Thyroid gland (tissue), 4 donors: ENCODE data around the gene LRIT2. TPM values are rescaled to one million over a fixed set of nuclear protein-coding genes. Genes with fewer than 3 reads are reported as not detected.

Experiments
- DNase-seq, 2 donors: peaks; one replicate each; pipeline ENCODE4 v3.0.0-alpha.2; 2019
- H3K27ac ChIP-seq, 3 donors: fragments of 200-600 bp; sonication (generic); 1 replicate in 2 of 3; 2 replicates in 1 of 3; pipeline ENCODE4 v1.5.1; 2016 to 2019; ENCODE audit warnings: mild to moderate bottlenecking in 1 of 3, moderate library complexity in 1 of 3
- H3K27me3 ChIP-seq: fragments of 200-600 bp; sonication (generic); one replicate; pipeline ENCODE4 v1.5.1; 2019
- H3K36me3 ChIP-seq, 2 donors: fragments of 200-600 bp; sonication (generic); one replicate each; pipeline ENCODE4 v1.5.1; 2016 to 2019
- H3K4me1 ChIP-seq, 2 donors: fragments of 200-600 bp; sonication (generic); one replicate each; pipeline ENCODE4 v1.5.1; 2017 to 2019
- H3K4me3 ChIP-seq, 3 donors: fragments of 200-600 bp; sonication (generic); replicated peaks in 1 of 3; 1 replicate in 2 of 3; 2 replicates in 1 of 3; pipeline ENCODE4 v1.5.1; 2016; ENCODE audit warnings: mild to moderate bottlenecking in 1 of 3
- H3K9me3 ChIP-seq: fragments of 200-600 bp; sonication (generic); one replicate; pipeline ENCODE4 v1.5.1; 2017
- POLR2A ChIP-seq, 2 donors: fragments of 450-650 bp; IDR thresholded peaks; one replicate each; pipeline ENCODE4 v1.6.1; 2017; ENCODE audit warnings: antibody characterized with exemption in 2 of 2, mild to moderate bottlenecking in 2 of 2, moderate library complexity in 1 of 2
- WGBS, 2 donors: methylation state at CpG; one replicate each; pipeline ENCODE4 v1.1.5; 2017; 5-methylcytosine and 5-hydroxymethylcytosine counted together
- intact Hi-C: fragments of 100-400 bp; cut with DNase I; formaldehyde crosslinking; loops from one replicate; pipeline ENCODE4 v1.15.1; 2023
- total RNA-seq, 4 donors: library from RNA; depleted of rRNA; stranded (reverse); fragments of >200 nt; gene quantifications; one replicate each; pipeline ENCODE4 v1.2.3, GENCODE V29; 2016
- TF ChIP-seq, protein P1 (sequence below), 6 experiments: fragments of 200-600 bp in 3 of 6; fragments of 450-650 bp in 3 of 6; sonication (generic) in 3 of 6; IDR thresholded peaks; one replicate each; pipeline ENCODE4 v1.5.1; 2016 to 2019; ENCODE audit warnings: antibody characterized with exemption in 6 of 6, mild to moderate bottlenecking in 2 of 6, inconsistent platforms in 1 of 6, moderate library complexity in 1 of 6

Gene LRIT2
- total RNA-seq, 4 donors from 2014 or later: not detected

GRCh38 chr10:84262190-84262956 is 37.0 kb upstream of the LRIT2 start:
- H3K9me3 ChIP-seq: no peaks in the 10 kb centered on the region
- no peaks in the 10 kb centered on the region for H3K36me3 ChIP-seq
- H3K27me3 ChIP-seq: no peaks in the 10 kb centered on the region
- H3K27ac ChIP-seq: no peak overlapping the region
- 83 to 85% methylated on average over 13 of the region's 13 CpGs for WGBS, 2 donors
- TF ChIP-seq POLR2A (IDR thresholded peaks at IDR 0.05): no peak
- TF ChIP-seq, protein P1, sequence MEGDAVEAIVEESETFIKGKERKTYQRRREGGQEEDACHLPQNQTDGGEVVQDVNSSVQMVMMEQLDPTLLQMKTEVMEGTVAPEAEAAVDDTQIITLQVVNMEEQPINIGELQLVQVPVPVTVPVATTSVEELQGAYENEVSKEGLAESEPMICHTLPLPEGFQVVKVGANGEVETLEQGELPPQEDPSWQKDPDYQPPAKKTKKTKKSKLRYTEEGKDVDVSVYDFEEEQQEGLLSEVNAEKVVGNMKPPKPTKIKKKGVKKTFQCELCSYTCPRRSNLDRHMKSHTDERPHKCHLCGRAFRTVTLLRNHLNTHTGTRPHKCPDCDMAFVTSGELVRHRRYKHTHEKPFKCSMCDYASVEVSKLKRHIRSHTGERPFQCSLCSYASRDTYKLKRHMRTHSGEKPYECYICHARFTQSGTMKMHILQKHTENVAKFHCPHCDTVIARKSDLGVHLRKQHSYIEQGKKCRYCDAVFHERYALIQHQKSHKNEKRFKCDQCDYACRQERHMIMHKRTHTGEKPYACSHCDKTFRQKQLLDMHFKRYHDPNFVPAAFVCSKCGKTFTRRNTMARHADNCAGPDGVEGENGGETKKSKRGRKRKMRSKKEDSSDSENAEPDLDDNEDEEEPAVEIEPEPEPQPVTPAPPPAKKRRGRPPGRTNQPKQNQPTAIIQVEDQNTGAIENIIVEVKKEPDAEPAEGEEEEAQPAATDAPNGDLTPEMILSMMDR (IDR thresholded peaks at IDR 0.05): no peak
- intact Hi-C loops: no loop called here
- H3K4me3 ChIP-seq: no peak overlapping the region
- no peak for DNase-seq
- no peaks in the 10 kb centered on the region for H3K4me1 ChIP-seq

DNA sequence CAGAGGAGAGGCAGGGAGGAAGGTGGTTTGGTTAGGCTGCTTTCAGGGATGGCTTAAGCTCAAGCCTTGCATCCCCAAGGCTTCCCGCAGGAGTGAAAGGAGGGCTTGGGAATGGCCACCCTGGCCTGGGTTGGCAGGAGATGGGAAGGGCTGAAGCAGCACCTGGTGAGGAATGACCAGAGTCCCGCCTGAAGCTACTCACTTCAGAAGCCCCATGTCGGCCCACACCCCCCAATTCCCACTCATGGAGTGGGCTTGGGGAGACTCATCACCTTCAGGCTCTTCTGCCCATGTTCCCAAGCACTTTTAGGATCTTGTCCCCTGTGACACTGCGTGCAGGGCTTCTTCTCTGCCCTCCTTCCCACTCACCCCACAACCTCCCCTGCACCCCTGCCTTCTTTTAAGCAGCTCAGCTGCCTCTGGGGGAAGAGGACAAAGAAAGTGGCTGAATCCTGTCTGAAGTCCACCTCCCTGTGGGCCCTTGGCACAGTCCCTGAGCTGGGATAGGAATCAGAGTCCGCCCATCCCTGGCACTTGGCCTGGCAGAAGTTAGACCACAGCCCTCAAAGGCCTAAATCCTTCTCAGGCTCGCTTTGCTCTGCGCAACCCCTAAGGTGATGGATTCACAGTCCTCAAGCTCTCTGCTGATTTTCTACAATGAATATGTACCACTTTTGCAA is 36.0 kb upstream of the LRIT2 start:
- Histone ChIP-seq H3K27me3 (no peaks in the 10 kb centered on the region), H3K36me3 (no peaks in the 10 kb centered on the region), H3K9me3 (no peaks in the 10 kb centered on the region), H3K4me1 (no peaks in the 10 kb centered on the region), H3K27ac (no peak overlapping the region), H3K4me3 (no peak overlapping the region)
- TF ChIP-seq, protein P1 (IDR thresholded peaks at IDR 0.05): no peak
- TF ChIP-seq POLR2A (IDR thresholded peaks at IDR 0.05): no peak
- no peak for DNase-seq
- 84% methylated on average over 7 of the region's 7 CpGs for WGBS, 2 donors
- intact Hi-C loops: no loop called here

- Histone ChIP-seq H3K4me3 (no peak overlapping the region), H3K27ac (no peak overlapping the region), H3K9me3 (no peaks in the 10 kb centered on the region), H3K27me3 (no peaks in the 10 kb centered on the region), H3K4me1 (no peaks in the 10 kb centered on the region), H3K36me3 (no peaks in the 10 kb centered on the region)
- no peak for TF ChIP-seq POLR2A (IDR thresholded peaks at IDR 0.05)
- TF ChIP-seq, protein P1 (IDR thresholded peaks at IDR 0.05): no peak
- intact Hi-C loops: no loop called here
- DNase-seq: no peak
- 81 to 85% methylated on average over 7 of the region's 7 CpGs for WGBS, 2 donors
Observed at GRCh38 chr10:84258034-84258695, 32.8 kb upstream of the LRIT2 start.

DNA sequence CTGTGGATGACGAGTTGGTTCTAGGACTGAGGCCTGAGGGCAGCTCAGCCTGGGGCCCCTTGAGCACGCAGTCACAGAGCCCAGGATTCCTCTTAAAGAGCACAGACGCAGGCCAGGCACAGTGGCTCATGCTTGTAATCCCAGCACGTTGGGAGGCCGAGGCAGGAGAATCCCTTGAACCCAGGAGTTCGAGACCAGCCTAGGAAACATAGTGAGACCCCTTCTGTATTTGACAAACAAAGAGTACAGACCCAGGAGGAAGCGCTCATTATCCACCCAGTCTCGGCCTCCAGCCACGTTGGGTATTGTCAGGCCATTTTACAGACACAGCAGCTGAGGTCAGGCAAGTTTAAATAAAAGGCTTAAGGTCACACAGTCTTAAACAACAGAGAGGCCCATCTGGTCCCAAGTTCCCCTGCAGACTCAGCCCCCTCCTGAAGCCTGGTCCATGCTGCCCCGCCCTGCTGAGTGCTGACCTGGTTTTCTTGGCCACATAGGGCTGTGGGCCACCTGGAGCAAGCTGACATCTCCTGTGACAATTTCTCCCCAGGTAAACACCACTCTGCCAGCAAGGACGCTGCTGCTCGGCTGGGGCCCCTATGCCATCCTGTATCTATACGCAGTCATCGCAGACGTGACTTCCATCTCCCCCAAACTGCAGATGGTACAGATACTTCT is 32.1 kb upstream of the LRIT2 start:
- no peak overlapping the region for H3K4me3 ChIP-seq
- no peaks in the 10 kb centered on the region for H3K9me3 ChIP-seq
- 79 to 89% methylated on average over 9 to 15 of the region's 15 CpGs for WGBS, 2 donors
- no peak for DNase-seq
- no peaks in the 10 kb centered on the region for H3K27me3 ChIP-seq
- intact Hi-C loops: no loop called here
- TF ChIP-seq, protein P1 (IDR thresholded peaks at IDR 0.05): no peak
- no peak for TF ChIP-seq POLR2A (IDR thresholded peaks at IDR 0.05)
- H3K4me1 ChIP-seq: no peaks in the 10 kb centered on the region
- no peaks in the 10 kb centered on the region for H3K36me3 ChIP-seq
- no peak overlapping the region for H3K27ac ChIP-seq
